Spleen (tissue), 7 donors: Measurements from ENCODE around the gene DDI1.

ENCODE experiments used
- POLR2A ChIP-seq, 3 donors: fragments of 450-650 bp; IDR thresholded peaks; one replicate each; pipeline ENCODE4 v1.5.1; 2017; ENCODE audit warnings: antibody characterized with exemption in 3 of 3, mild to moderate bottlenecking in 1 of 3
- TF ChIP-seq, protein P1 (sequence below), 11 experiments: fragments of 200-600 bp in 7 of 11; fragments of 450-650 bp in 4 of 11; sonication (generic) in 4 of 11; IDR thresholded peaks in 8 of 11; conservative IDR thresholded peaks in 3 of 11; 1 replicate in 7 of 11; 2 replicates in 4 of 11; pipeline versions ENCODE4 v1.4.0 to v1.8.0; 2016 to 2021; ENCODE audit warnings: antibody characterized with exemption in 11 of 11, inconsistent platforms in 4 of 11, mild to moderate bottlenecking in 1 of 11
- donor health status: DM: no; HTN: no; CAD: no; lungs with moderate emphysema.
- donor health status: DM: no; HTN: no; CAD: no.
- donor health status: DM: no; HTN: no; CAD: no.

DNA sequence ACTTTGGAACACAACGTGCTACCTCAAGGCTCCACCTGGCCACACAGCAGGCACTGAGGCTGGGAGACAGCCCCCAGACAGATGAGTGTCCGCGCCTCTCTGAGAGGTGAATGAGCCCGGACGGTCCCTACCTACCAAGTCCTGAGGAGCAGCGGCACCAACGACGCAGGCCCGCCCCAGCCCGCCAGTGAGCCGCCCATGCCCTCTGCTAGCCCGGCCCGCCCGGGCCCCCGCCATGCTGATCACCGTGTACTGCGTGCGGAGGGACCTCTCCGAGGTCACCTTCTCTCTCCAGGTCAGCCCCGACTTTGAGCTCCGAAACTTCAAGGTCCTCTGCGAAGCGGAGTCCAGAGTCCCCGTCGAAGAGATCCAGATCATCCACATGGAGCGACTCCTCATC, at the start of gene DDI1:
- no peak for TF ChIP-seq POLR2A (IDR thresholded peaks at IDR 0.05)
- TF ChIP-seq, protein P1, sequence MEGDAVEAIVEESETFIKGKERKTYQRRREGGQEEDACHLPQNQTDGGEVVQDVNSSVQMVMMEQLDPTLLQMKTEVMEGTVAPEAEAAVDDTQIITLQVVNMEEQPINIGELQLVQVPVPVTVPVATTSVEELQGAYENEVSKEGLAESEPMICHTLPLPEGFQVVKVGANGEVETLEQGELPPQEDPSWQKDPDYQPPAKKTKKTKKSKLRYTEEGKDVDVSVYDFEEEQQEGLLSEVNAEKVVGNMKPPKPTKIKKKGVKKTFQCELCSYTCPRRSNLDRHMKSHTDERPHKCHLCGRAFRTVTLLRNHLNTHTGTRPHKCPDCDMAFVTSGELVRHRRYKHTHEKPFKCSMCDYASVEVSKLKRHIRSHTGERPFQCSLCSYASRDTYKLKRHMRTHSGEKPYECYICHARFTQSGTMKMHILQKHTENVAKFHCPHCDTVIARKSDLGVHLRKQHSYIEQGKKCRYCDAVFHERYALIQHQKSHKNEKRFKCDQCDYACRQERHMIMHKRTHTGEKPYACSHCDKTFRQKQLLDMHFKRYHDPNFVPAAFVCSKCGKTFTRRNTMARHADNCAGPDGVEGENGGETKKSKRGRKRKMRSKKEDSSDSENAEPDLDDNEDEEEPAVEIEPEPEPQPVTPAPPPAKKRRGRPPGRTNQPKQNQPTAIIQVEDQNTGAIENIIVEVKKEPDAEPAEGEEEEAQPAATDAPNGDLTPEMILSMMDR (IDR thresholded peaks at IDR 0.05 in 8 of 11, conservative IDR thresholded peaks at IDR 0.05 in 3 of 11), result no peak
